GM19324 (cell line): Measurements from ENCODE around the gene SIRT2.

Experiments
- ATAC-seq: cut with Tn5 transposase; IDR thresholded peaks from one replicate; pipeline ENCODE4 v1.9.1; 2021; ENCODE audit warnings: mild to moderate bottlenecking, moderate library complexity; ENCODE audit not compliant: unreplicated experiment, low FRiP score

The SIRT2 gene

GRCh38 chr19:38920602-38921419, 21.4 kb upstream of the SIRT2 start:
- no peak for ATAC-seq

GRCh38 chr19:38919837-38920601, 20.6 kb upstream of the SIRT2 start:
- no peak for ATAC-seq

- no peak for ATAC-seq
Observed at GRCh38 chr19:38918526-38918925, 19.1 kb upstream of the SIRT2 start.

GRCh38 chr19:38917921-38918491, 18.6 kb upstream of the SIRT2 start:
- no peak for ATAC-seq

- ATAC-seq = no peak
Observed at GRCh38 chr19:38917516-38917915, 18.1 kb upstream of the SIRT2 start.

- no peak for ATAC-seq
Observed at GRCh38 chr19:38915329-38916321, 16.2 kb upstream of the SIRT2 start.

- no peak for ATAC-seq
Observed at GRCh38 chr19:38913958-38914357, 14.5 kb upstream of the SIRT2 start.

GRCh38 chr19:38912600-38913514, 13.4 kb upstream of the SIRT2 start:
- ATAC-seq = no peak

GRCh38 chr19:38911388-38912001, 12.1 kb upstream of the SIRT2 start:
- ATAC-seq = no peak

GRCh38 chr19:38910488-38910887, 11.1 kb upstream of the SIRT2 start:
- ATAC-seq = no peak

GRCh38 chr19:38908911-38909310, 9.5 kb upstream of the SIRT2 start:
- ATAC-seq = no peak

- ATAC-seq = no peak
Observed at GRCh38 chr19:38907670-38908069, 8.3 kb upstream of the SIRT2 start.

GRCh38 chr19:38907227-38907626, 7.8 kb upstream of the SIRT2 start:
- ATAC-seq = no peak

- no peak for ATAC-seq
Observed at GRCh38 chr19:38905620-38906019, 6.2 kb upstream of the SIRT2 start.

- ATAC-seq = no peak
Observed at GRCh38 chr19:38904581-38905539, 5.4 kb upstream of the SIRT2 start.

- ATAC-seq = no peak
Observed at GRCh38 chr19:38901683-38902082, 2.3 kb upstream of the SIRT2 start.

- no peak for ATAC-seq
Observed at GRCh38 chr19:38900743-38901190, 1.3 kb upstream of the SIRT2 start.

- ATAC-seq = no peak
Observed at GRCh38 chr19:38900202-38900629, 798 bp upstream of the SIRT2 start.
